Loucy (cell line): ENCODE data around the gene DNAL4.

ENCODE experiments used
- CTCF ChIP-seq: fragments of 200-600 bp; sonication (generic); conservative IDR thresholded peaks from 2 replicates; pipeline ENCODE4 v1.5.1; 2014; ENCODE audit warnings: mild to moderate bottlenecking, antibody characterized with exemption, low read length
- EZH2phosphoT487 ChIP-seq: fragments of 200-600 bp; IDR thresholded peaks from 2 replicates; pipeline ENCODE4 v1.6.1; 2018; ENCODE audit warnings: antibody characterized with exemption, mild to moderate bottlenecking, moderate library complexity, borderline replicate concordance

- TF ChIP-seq CTCF (no peak), EZH2phosphoT487 (no peak)
Observed at GRCh38 chr22:38828616-38829205, 34.8 kb upstream of the DNAL4 start.
